Aortic smooth muscle cell (primary cell): ENCODE data around the gene GAS5. TPM values are rescaled to one million over a fixed set of nuclear protein-coding genes. Genes with fewer than 3 reads are reported as not detected.

Source experiments
- total RNA-seq: library from RNA; depleted of rRNA; stranded (reverse); fragments of >200 nt; gene quantifications from 2 replicates; pipeline ENCODE4 v1.2.3, GENCODE V29; 2014

GAS5 gene
- total RNA-seq, result 252 and 350 TPM in 2 replicates

DNA sequence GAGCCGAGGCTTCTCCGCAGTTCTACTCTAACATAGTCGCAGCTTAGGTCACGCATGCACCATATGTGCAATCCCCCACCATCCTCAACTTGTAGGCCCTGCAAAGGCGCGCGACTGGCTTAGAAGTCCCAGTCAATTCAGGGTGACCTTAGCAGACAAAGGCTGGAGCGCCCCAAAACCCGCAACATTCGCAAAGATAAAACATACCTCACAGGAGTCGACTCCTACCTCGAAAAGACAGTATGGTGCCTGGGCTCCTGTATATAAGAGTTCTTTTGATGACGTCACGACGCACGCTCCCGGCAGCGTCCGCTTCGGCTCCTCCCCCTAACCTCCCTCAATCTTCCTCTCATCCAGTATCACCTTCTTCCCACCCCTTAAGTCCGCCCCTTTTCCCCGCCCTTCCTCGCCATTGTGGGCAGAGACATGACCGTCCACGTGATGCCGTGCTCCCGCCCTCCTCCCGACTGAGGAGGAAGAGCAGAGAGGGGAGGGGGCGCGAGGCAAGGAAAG lies at the start of gene GAS5:
GAS5 (minus strand) TSS at position 237 of the 513 bp plus-strand sequence.

DNA sequence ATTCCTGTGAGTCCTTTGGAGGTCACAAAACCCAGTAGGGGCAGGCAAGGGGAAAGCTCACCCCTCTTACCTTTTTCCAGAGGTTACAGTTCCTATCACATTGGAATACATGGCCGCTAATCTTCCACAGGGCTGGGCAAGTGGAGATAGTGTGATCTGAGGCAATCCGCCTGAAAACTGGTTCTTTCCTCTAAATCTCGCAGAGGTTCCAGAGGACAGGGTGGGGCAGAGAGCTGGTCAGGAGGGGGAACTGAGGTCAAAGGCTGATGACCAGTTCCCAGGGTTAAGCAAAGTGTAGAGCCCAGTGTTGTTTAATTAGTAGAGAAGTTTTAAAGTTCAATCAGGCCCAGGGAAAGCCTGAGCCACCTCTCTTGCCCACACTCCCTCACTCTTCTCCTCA lies 49.4 kb upstream of the GAS5 start, which contains the start of gene SERPINC1:
SERPINC1 (minus strand) TSS at position 179 of the 400 bp plus-strand sequence; CDS start at position 111, 68 bp downstream.

DNA sequence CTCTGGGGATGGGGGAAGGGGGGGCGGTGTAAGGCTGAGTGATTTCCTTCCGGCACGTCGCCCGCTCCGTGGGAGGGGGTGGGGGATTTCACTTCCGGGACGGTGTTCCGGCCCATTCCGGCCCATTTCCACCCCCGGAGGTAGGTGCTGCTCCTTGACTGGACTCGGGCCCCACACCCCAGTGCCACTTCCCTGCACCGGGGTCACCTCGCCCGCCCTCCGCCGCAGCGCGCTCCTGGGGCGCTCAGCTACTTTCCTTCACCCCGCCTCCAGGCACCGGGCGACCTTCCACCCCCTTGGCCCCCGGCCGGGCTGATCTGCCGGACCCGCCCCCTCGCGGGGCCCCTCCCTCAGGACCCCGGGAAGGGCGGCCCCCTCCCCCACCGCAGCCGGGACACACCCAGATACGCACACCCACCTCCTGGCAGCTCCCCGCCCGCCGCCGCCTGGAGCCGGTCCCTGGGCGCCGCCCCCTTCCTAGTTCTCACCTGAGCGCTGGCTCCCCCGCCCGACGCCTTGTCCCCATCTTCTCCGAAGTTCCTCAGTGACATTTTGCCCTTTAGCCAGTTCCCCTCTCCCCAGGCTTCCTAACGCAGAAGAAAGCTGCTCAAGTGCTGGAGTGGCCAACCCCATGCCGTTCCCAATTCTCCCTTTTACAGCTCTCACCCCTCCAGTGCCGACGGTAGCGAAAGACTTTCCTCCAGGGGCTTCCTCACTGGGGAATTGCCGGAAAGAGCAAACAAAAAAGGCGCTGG lies 654 bp upstream of the GAS5 start, which contains the start of gene ZBTB37:
ZBTB37 (plus strand) TSS at position 115 of the 755 bp plus-strand sequence. CDS start 1,846 bp downstream, outside the sequence.

DNA sequence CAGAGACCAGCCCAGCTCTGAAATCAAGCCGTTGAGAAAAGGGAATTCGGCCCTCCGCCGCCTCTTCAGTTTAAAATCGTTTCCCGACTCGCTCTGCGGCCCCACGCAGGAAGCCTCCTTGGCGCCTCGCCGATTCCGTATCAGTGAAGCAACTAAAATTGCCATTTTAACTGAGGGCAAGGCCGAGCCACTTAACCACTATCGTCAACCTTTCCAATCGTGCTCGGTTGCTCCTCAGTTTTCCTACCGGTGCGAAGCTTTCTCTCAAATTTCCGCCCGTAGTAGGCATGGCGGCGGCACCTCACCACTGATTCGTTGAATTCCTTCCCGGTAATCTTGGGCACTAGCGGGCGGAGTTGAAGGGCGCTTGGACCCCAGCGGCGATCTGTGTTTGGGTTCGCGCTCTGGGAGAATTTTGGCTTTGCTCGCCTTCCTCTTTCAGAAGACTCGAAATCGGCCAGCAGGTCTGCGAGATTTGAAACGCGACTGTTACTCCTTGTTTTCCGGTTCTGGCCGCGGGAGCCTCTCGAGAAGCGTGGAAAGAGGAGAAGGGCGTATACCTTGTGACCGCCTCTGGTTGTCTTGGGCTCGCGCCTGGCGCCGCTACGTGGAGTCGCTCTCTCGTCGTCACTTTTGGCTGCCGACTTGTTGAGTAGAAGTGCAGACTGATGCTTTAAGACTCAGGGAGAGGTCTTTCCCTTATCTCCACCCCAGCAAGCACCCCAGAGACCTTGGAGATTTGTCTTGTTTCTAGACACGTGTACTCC lies 43.3 kb downstream of the GAS5 start, which contains the start of the genes CENPL and DARS2:
CENPL (minus strand) TSS at position 569 of the 767 bp plus-strand sequence. CDS start 13,584 bp downstream, outside the sequence.
DARS2 (plus strand) TSS at position 359 of the 767 bp plus-strand sequence. CDS start 557 bp downstream, outside the sequence.

Other genes with a start within 250 kb of the GAS5 start
- not detected in 2 replicates for gene TEX50, start 232.7 kb downstream of the GAS5 start, total RNA-seq
- 0.31 and 0.40 TPM in 2 replicates for gene ANKRD45, start 198.1 kb downstream of the GAS5 start, total RNA-seq
- gene KLHL20, start 153.0 kb downstream of the GAS5 start, total RNA-seq, result 38.4 and 40.9 TPM in 2 replicates
- gene DARS2, start 43.3 kb downstream of the GAS5 start, total RNA-seq, result 10.9 and 12.0 TPM in 2 replicates
- 15.4 and 20.7 TPM in 2 replicates for gene CENPL, start 43.1 kb downstream of the GAS5 start, total RNA-seq
- gene ZBTB37, start 391 bp upstream of the GAS5 start, total RNA-seq, result 7.5 and 7.8 TPM in 2 replicates
- gene SERPINC1, start 49.3 kb upstream of the GAS5 start, total RNA-seq, result 0.12 and 0.13 TPM in 2 replicates
- 18.0 and 18.6 TPM in 2 replicates for gene RC3H1, start 154.4 kb upstream of the GAS5 start, total RNA-seq